ENCODE data around the gene FOXP2.

- TF ChIP-seq, protein P1, sequence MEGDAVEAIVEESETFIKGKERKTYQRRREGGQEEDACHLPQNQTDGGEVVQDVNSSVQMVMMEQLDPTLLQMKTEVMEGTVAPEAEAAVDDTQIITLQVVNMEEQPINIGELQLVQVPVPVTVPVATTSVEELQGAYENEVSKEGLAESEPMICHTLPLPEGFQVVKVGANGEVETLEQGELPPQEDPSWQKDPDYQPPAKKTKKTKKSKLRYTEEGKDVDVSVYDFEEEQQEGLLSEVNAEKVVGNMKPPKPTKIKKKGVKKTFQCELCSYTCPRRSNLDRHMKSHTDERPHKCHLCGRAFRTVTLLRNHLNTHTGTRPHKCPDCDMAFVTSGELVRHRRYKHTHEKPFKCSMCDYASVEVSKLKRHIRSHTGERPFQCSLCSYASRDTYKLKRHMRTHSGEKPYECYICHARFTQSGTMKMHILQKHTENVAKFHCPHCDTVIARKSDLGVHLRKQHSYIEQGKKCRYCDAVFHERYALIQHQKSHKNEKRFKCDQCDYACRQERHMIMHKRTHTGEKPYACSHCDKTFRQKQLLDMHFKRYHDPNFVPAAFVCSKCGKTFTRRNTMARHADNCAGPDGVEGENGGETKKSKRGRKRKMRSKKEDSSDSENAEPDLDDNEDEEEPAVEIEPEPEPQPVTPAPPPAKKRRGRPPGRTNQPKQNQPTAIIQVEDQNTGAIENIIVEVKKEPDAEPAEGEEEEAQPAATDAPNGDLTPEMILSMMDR (IDR thresholded peaks at IDR 0.05): no peak
- TF ChIP-seq POLR2A (IDR thresholded peaks at IDR 0.05) (no peak), EP300 (IDR thresholded peaks at IDR 0.05) (no peak)
Measured at GRCh38 chr7:114740941-114741340, 326.3 kb downstream of the FOXP2 start.

Measured in gastroesophageal sphincter (tissue), 3 donors.